K562 (cell line): ENCODE measurements around the gene SLC2A4. TPM values are rescaled to one million over a fixed set of nuclear protein-coding genes. Genes with fewer than 3 reads are reported as not detected.

Experiments
- ARID1B ChIP-seq: fragments of 450-650 bp; IDR thresholded peaks from 2 replicates; pipeline ENCODE4 v1.6.1; 2016; ENCODE audit warnings: antibody characterized with exemption, mild to moderate bottlenecking, inconsistent platforms
- CBFA2T3 ChIP-seq: fragments of 450-650 bp; IDR thresholded peaks from 2 replicates; pipeline ENCODE4 v1.6.1; 2017
- DACH1 ChIP-seq: fragments of 450-650 bp; IDR thresholded peaks from 2 replicates; pipeline ENCODE4 v1.6.1; 2018; ENCODE audit not compliant: partially characterized antibody
- FOXA3 ChIP-seq, 2 experiments: fragments of 450-650 bp in 1 of 2; sonication (generic) in 1 of 2; formaldehyde crosslinking; IDR thresholded peaks in 1 of 2; conservative IDR thresholded peaks in 1 of 2; 2 replicates each; pipeline versions ENCODE4 v1.4.0 to v1.8.0; 2020 to 2022; ENCODE audit warnings: mild to moderate bottlenecking in 2 of 2, missing genetic modification reagents in 1 of 2
- L3MBTL2 ChIP-seq: fragments of 450-650 bp; IDR thresholded peaks from 2 replicates; pipeline ENCODE4 v1.6.1; 2016; ENCODE audit warnings: mild to moderate bottlenecking, moderate library complexity
- MEIS2 ChIP-seq: fragments of 450-650 bp; IDR thresholded peaks from 2 replicates; pipeline ENCODE4 v1.6.1; 2014; ENCODE audit warnings: mild to moderate bottlenecking; ENCODE audit not compliant: partially characterized antibody
- MYC ChIP-seq, 2 experiments: fragments of 250-450 bp in 1 of 2; sonication (Bioruptor Pico) in 1 of 2; IDR thresholded peaks; 2 replicates each; pipeline versions ENCODE4 v1.5.1 to v1.6.1; 2012 to 2021; ENCODE audit warnings: low read depth in 2 of 2, borderline replicate concordance in 1 of 2, improper control_type of control experiment in 1 of 2, low read length in 1 of 2, mild to moderate bottlenecking in 1 of 2, moderate library complexity in 1 of 2
- NCOR1 ChIP-seq: fragments of 450-650 bp; IDR thresholded peaks from 2 replicates; pipeline ENCODE4 v1.6.1; 2016; ENCODE audit warnings: mild to moderate bottlenecking, moderate library complexity
- SIN3A ChIP-seq, 2 experiments: fragments of 150-350 bp in 1 of 2; IDR thresholded peaks; 2 replicates each; pipeline ENCODE4 v1.6.1; 2011 to 2016; ENCODE audit warnings: borderline replicate concordance in 2 of 2, low read depth in 2 of 2, low read length in 2 of 2, mild to moderate bottlenecking in 2 of 2, moderate library complexity in 2 of 2; ENCODE audit not compliant: control insufficient read depth in 1 of 2
- SMARCA4 ChIP-seq: fragments of 450-650 bp; IDR thresholded peaks from 2 replicates; pipeline ENCODE4 v1.6.1; 2016
- SRF ChIP-seq, 2 experiments: fragments of 250-450, 450-650 bp in 1 of 2; sonication (Bioruptor Pico) in 1 of 2; sonication (generic) in 1 of 2; formaldehyde crosslinking; IDR thresholded peaks; 2 replicates each; pipeline versions ENCODE4 v1.5.0 to v1.5.1; 2020 to 2022; ENCODE audit warnings: mild to moderate bottlenecking in 1 of 2, missing genetic modification reagents in 1 of 2
- TCF3 ChIP-seq: sonication (generic); formaldehyde crosslinking; IDR thresholded peaks from 2 replicates; pipeline ENCODE4 v1.4.0; 2020; ENCODE audit warnings: mild to moderate bottlenecking, missing genetic modification reagents
- U2AF1 ChIP-seq: fragments of 200-400 bp; formaldehyde crosslinking; optimal IDR thresholded peaks from 2 replicates; pipeline ENCODE3; 2017; ENCODE audit warnings: mild to moderate bottlenecking, low read depth, low read length, moderate library complexity
- ZNF175 ChIP-seq: fragments of 200-800 bp; sonication (Bioruptor generic); IDR thresholded peaks from 2 replicates; pipeline ENCODE4 v1.6.1; 2016; ENCODE audit warnings: low read depth, mild to moderate bottlenecking, missing genetic modification characterization, missing compliant biosample characterization
- polyA plus RNA-seq, 8 experiments: library from polyadenylated mRNA; depleted of rRNA in 4 of 8; stranded (reverse) in 5 of 8; unstranded in 3 of 8; fragments of >200 nt; fragmentation: Nextera tagmentation in 2 of 8; fragmentation: Illumina TruSeq in 1 of 8; extraction: Ambion mirVana in 2 of 8; extraction: Trizol in 1 of 8; gene quantifications; 2 replicates each; pipeline versions ENCODE4 v1.2.1 to v1.2.3, GENCODE V29; 2011 to 2014; ENCODE audit warnings: inconsistent platforms in 1 of 8, missing spikeins in 1 of 8
- total RNA-seq, 7 experiments: library from RNA; depleted of rRNA in 6 of 7; stranded (reverse); fragments of >200 nt in 6 of 7; fragmentation: Illumina TruSeq in 2 of 7; extraction: Trizol in 2 of 7; gene quantifications; 2 replicates each; pipeline versions ENCODE4 v1.2.1 to v1.2.3, GENCODE V29; 2011 to 2021; ENCODE audit warnings: low replicate concordance in 1 of 7
- TF ChIP-seq, protein P1 (sequence below), 2 experiments: fragments of 450-650 bp; conservative IDR thresholded peaks; 2 replicates each; pipeline ENCODE4 v1.6.1; 2017; ENCODE audit warnings: mild to moderate bottlenecking in 2 of 2, moderate library complexity in 2 of 2
- TF ChIP-seq, protein P2 (sequence below): sonication (generic); formaldehyde crosslinking; IDR thresholded peaks from 2 replicates; pipeline ENCODE4 v1.9.0; 2022; ENCODE audit warnings: mild to moderate bottlenecking, missing genetic modification reagents

The SLC2A4 gene
- total and polyA plus RNA-seq, 9 of the 15 experiments (the other 6 are each of a cell fraction or from before 2014, with no cell fraction given) = 0.74 to 3.5 (median 1.6) TPM

DNA sequence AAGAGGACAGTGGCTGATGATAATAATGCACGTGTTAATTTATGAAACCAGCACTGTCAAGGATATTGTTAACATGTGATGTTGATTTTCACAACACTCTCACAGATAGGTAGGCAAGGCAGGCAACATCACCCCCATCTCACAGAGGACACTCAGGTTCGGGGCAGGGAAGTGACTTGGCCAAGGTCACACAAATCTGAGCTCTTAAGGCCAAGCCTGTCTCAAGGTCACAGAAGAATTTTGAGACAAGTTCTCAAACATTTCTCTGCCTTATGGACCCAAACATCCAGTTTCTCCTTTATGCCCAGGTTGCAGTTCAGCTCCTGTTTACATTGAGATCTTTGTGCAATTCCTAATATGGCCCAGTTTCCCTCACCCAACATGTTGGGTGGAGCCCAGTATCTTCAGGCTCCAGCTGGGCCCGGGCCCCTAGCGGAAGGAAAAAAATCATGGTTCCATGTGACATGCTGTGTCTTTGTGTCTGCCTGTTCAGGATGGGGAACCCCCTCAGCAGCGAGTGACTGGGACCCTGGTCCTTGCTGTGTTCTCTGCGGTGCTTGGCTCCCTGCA is 1.3 kb downstream of the SLC2A4 start (continued):
- TF ChIP-seq, protein P1, sequence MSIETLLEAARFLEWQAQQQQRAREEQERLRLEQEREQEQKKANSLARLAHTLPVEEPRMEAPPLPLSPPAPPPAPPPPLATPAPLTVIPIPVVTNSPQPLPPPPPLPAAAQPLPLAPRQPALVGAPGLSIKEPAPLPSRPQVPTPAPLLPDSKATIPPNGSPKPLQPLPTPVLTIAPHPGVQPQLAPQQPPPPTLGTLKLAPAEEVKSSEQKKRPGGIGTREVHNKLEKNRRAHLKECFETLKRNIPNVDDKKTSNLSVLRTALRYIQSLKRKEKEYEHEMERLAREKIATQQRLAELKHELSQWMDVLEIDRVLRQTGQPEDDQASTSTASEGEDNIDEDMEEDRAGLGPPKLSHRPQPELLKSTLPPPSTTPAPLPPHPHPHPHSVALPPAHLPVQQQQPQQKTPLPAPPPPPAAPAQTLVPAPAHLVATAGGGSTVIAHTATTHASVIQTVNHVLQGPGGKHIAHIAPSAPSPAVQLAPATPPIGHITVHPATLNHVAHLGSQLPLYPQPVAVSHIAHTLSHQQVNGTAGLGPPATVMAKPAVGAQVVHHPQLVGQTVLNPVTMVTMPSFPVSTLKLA (conservative IDR thresholded peaks at IDR 0.05) = peak; percentile 31 to 69; a peak in 1 of 4 replicates
- TF ChIP-seq MYC (IDR thresholded peaks at IDR 0.05; ENCODE audit: low read depth, low read length) (peak; percentile 58; the same call in 1 of the 2 replicates), MYC (CRISPR knock-in tag; IDR thresholded peaks at IDR 0.05; ENCODE audit: borderline replicate concordance, low read depth) (no peak), L3MBTL2 (peak; percentile 23; the same call in 1 of the 2 replicates), SMARCA4 (0 out of 2 replicates have a peak, but pooled peaks have one; percentile 11), ZNF175 (0 out of 2 replicates have a peak, but pooled peaks have one; percentile 25), U2AF1 (no peak), ARID1B (peak; percentile 15; the same call in 1 of the 2 replicates), SIN3A (IDR thresholded peaks at IDR 0.05; ENCODE audit: borderline replicate concordance in 2 of 2, control insufficient read depth in 1 of 2, low read depth in 2 of 2, low read length in 2 of 2) (peak in 1 of 2 experiments; percentile 35; a peak in 1 of 4 replicates), TCF3 (peak; percentile 58), SRF (CRISPR knock-in tag; IDR thresholded peaks at IDR 0.05) (peak in 1 of 2 experiments; percentile 93; a peak in 2 of 4 replicates), MEIS2 (no peak), DACH1 (peak; percentile 66), NCOR1 (peak; percentile 26; the same call in 1 of the 2 replicates), FOXA3 (CRISPR knock-in tag; conservative IDR thresholded peaks at IDR 0.05 in 1 of 2, IDR thresholded peaks at IDR 0.05 in 1 of 2) (peak; percentile 48 to 70; a peak in 2 of 4 replicates), CBFA2T3 (peak; percentile 45; the same call in 1 of the 2 replicates)
- TF ChIP-seq, protein P2, sequence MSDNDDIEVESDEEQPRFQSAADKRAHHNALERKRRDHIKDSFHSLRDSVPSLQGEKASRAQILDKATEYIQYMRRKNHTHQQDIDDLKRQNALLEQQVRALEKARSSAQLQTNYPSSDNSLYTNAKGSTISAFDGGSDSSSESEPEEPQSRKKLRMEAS (CRISPR knock-in tag) = peak; percentile 66
